Measurements from ENCODE around the gene VPS4B.
"Not testable (repeated sequence)": the region's sequence is repeated elsewhere in the genome, so short reads cannot be mapped to it uniquely, and the experiment has no call there.

VPS4B gene

DNA sequence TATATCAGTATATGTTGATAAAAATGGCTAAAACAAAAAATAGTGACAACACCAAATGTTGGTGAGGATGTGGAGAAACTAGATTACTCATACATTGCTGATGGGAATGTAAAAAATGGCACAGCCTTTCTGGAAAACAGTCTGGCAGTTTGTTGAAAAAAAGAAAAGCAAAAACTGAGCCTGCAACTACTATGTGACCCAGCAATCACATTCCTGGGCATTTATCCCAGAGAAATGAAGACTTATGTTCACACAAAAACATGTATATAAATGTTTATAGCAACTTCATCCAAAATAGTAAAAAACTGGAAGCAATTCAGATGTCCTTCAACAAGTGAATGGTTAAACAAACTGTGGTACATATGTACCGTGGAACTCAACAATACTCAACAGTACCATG, 47.7 kb downstream of the VPS4B start:
- DNase-seq (ENCODE audit: low spot score): no peak
- TF ChIP-seq CTCF (IDR thresholded peaks at IDR 0.05; ENCODE audit: extremely low read depth, missing control alignments): no peak

DNA sequence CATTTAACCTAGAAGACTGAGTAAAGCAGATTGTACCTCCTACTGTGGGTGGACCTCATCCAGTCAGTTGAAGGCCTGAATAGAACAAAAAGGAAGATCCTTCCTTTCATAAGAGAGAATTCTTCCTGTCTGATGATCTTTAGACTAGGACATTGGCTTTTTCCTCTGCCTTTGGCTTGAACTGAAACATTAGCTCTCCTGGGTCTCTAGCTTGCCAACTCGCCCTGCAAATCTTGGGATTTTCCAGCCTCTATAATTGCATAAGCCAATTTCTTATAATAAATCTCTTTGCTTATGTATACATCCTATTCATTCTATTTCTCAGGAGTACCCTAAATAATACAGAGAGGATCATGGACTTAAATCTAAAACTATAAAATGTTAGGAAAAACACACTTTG, 49.1 kb downstream of the VPS4B start:
- TF ChIP-seq CTCF (IDR thresholded peaks at IDR 0.05; ENCODE audit: extremely low read depth, missing control alignments): no peak
- DNase-seq (ENCODE audit: low spot score): no peak

- TF ChIP-seq CTCF (IDR thresholded peaks at IDR 0.05; ENCODE audit: extremely low read depth, missing control alignments): no peak
- no peak for DNase-seq (ENCODE audit: low spot score)
These were observed 53.7 kb downstream of the VPS4B start for GRCh38 chr18:63368611-63369010.

GRCh38 chr18:63367053-63367953, 55.0 kb downstream of the VPS4B start, which contains the start of gene KDSR:
Gene KDSR, minus strand, starts transcription at chr18:63367206. Its CDS starts 88 bp downstream, at chr18:63367118.
- TF ChIP-seq CTCF (IDR thresholded peaks at IDR 0.05; ENCODE audit: extremely low read depth, missing control alignments): no peak

DNA sequence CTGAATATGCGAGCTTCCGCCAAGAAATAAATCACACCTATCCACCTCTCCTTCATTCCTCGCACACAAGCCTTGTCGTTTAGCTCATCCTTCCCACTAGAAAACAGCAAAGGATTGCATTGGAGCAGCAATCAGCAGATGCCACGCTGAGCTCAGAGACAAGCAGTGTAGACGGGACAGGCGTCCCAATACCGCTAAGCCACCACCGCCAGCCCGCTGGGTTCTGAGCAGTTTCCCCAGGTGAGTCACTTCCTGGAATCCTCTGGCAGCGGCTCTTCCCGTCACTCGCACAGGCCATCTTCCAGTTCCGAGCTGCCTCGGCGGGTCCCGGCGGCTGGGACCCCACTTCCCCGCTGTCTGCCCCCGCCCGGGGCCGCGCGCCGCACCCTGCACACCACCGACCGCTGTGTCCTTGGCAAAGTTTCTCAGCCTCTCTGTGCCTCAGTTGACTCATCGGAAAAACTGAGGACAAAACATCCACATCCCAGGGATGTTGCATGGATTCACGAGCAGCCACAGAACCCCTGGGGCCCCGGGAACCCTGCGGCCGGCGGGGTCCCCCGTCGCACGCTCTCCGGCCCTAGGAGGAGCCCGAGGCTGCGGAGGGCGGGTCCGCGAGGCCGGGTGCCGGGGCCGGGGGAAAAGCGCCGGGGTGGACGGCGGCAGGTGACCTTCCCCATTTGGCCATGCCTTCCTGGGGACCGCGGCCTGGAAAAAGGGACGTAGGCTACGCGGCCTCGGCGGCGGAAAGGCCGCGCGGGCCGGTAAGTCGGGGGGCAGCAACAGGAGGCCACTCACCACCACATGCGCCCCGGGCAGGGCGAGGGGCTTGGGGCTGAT, 55.8 kb downstream of the VPS4B start:
- TF ChIP-seq CTCF (IDR thresholded peaks at IDR 0.05; ENCODE audit: extremely low read depth, missing control alignments): no peak
- peak; percentile 78 for DNase-seq (ENCODE audit: low spot score)

More at GRCh38 chr18:63367053-63367953, 55.0 kb downstream of the VPS4B start, which contains the start of gene KDSR:
- peak; percentile 96 for DNase-seq (ENCODE audit: low spot score)

DNA sequence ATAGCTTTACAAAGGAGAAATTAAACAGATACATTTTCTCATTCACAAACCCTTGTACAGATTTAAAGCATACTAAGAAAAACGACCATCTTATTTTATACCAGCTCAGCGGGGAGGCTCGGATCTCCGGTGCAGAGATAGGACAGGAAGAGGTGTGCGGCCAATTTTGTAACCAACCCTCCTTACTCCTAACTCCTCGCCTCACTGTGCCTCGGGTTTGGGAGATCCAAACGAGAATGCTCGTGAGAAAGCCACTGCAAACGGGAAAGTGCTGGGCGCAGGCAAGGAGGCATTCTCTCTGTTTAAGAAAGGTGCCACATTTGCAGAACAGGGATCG, 56.4 kb downstream of the VPS4B start:
- DNase-seq (ENCODE audit: low spot score): peak; percentile 37
- TF ChIP-seq CTCF (IDR thresholded peaks at IDR 0.05; ENCODE audit: extremely low read depth, missing control alignments): no peak

DNA sequence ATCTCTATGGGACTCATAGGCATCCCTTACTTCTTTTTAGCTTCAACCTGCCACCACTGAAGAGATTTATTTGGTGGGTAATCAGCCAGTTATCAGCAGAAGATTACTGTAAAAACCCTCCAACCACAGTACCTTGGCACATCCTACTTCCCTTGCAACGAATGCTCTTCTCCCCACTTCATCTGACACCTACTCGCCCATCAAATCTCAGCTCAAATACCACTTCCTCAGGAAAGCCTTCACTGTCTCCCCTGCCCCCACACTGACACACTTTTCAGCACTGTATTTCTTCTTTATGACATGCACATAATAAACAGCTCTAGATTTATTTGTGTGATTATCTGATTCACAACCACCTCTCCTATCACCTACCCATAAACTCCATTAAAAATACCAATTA, 58.3 kb downstream of the VPS4B start:
- DNase-seq (ENCODE audit: low spot score): no peak
- TF ChIP-seq CTCF (IDR thresholded peaks at IDR 0.05; ENCODE audit: extremely low read depth, missing control alignments): no peak

DNA sequence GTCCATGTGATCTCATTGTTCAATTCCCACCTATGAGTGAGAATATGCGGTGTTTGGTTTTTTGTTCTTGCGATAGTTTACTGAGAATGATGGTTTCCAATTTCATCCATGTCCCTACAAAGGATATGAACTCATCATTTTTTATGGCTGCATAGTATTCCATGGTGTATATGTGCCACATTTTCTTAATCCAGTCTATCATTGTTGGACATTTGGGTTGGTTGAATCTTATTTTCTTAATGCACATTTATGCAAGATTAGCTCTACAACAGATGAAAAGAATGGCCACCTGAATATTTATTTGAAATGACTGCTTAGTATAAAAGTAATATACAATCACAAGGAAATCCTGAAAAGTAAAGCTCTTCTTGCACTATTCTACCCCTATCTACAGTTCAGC, 58.9 kb downstream of the VPS4B start:
- DNase-seq (ENCODE audit: low spot score): not testable (repeated sequence)

Data from GM20000 (cell line).